IPS-NIHi11 (cell line): ENCODE measurements around the gene CEMIP.

ENCODE experiments used
- DNase-seq: peaks from one replicate; pipeline ENCODE4 v3.0.0; 2012; ENCODE audit warnings: mixed read lengths, low spot score

CEMIP gene

DNA sequence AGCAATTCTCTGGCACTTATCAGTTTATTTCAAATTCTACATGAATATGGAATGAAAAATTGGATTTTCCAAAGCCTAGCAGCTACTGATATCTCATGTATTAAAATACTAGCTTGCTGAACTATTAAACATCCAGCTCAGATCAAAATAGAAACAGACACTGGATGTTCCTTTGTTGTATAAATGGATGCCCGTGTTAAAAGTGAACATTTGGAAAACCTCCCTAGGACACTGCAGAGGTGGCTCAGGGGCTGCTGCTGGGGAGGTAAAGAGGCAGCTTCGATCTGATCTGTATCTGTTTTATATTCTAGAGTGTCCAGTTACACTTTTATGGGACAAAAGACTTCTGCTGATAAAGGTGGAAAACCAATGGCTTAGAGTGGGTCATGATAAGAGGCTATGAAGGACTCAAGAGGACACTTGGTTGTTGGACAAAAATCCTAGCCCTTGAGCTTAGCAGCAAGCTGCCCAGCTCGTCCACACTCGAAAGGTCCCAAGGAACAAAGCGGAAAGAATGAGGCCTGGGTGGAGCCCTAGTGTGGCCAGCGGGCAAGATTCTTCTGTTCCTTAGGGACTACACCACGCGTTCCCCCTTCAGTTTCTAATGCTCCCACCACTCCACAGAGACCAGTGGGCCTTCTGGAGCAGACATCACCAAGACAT lies 200.5 kb downstream of the CEMIP start:
- DNase-seq: no peak

DNA sequence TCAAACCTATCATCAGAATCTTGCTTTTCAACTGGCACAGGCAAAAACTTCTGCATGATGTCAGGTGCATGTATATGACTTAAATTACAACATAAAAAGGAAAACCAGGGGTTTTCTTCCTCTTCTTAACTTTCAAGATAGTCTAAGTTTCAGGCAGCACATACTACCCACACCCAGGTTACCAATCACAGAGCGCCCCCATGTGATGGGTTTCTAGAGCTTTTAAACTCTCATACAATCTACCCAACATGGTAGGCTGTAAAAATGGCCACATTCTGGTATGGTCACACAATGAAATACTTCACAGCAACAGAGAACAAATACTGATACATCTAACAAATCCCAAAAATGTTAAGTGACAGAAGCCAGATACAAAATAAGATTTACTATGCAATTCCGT lies 203.0 kb downstream of the CEMIP start:
- no peak for DNase-seq

- no peak for DNase-seq
Observed at GRCh38 chr15:80982839-80983238, 203.7 kb downstream of the CEMIP start.

DNA sequence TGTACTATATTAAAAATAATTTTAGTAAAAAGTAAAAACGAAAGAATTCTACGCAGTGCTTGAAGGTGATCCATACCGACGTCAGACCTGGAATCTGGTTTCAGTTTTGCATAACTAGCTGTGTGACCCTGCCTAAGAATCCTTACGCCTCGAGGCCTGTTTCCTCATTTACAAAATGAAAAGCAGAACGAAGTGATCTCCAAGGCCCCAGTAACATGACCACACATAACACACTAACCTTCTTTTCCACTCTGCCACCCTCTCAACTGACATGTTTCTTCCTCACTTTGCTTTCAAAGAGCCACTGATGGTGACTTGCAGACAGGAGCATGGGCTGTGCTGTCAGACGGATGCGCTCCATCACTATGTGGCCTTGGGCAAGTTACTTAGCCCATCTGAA lies 205.7 kb downstream of the CEMIP start:
- no peak for DNase-seq

DNA sequence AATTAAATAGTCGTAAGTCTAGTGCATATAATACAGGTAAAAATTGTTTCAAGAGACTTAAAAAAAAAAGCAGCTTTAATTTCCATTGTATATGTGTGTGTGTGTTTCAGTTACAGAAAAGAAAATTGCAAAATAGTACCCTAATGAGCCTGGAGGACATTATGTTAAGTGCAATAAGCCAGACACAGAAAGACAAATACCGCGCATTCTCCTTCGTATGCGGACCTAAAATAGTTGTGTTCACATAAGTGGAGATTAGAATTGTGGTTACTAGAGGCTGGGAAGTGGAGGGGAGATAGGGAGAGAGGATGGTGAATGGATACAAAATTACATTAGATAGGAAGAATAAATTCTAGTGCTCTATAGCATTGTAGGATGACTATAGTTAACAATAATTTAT lies 206.8 kb downstream of the CEMIP start:
- no peak for DNase-seq

DNA sequence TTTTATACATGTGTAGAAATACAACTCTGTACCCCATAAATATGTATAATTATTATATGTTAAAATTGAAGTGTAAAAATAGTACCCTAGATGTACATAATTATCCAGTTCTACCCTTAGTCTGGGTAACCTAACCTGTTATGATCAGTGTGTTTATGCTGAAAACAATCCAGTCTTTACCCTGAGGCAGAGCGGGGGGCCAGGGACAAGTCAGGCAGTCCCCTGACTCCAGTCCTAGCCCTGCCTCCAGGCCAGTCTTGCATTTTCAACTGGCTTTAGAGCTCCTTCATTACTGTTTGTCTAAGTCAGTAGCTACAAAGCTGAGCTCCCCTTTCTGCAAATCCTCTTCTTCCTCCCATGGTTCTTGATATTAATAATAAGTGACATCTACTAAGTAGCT lies 207.3 kb downstream of the CEMIP start:
- DNase-seq: no peak

GRCh38 chr15:80988148-80988796 lies 209.1 kb downstream of the CEMIP start:
- DNase-seq: no peak

DNA sequence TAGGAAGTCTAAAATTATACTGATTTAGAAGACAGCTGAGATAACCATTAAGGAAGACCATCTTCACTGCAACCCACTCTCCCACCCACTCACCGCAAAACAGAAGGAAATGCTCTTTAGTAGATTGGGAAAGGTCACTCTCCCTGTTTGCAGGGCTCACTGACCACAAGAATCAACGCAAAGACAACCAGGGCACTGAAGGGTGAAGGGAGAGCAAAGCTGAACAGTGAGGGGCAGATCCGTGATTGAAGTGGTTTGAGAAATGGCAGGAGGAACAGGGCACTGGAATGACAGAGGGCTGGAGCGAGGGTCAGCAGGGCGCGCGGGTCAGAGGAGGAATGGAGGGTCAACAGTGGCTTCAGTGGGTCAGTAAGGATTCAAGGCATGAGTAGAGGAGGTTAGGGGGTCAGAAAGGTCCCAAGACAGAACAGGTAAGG lies 209.9 kb downstream of the CEMIP start:
- peak; percentile 39 for DNase-seq

- peak; percentile 99 for DNase-seq
Observed at GRCh38 chr15:80989518-80990478, 210.6 kb downstream of the CEMIP start, which contains the start of gene MESD. Gene MESD (minus strand): TSS chr15:80989819. CDS start chr15:80989791, 28 bp downstream.

DNA sequence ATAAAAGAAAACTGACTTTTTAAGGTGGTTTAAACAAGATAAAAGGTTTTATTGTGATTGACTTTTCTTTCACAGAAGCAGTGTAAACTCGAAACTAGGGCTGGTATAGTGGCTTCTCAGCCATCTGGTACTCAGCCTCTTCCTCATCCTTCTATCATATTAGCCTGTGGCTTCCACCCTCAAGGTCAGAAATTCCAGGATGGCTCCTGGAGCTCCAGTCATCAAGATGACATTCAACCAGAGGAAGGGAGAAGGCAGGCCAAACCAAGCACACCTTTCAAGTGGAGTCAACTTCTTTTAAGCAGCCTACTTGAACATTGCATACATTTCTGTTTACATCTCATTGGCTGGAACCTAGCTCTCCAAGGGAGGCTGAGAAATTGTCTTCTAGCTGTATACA lies 211.8 kb downstream of the CEMIP start:
- no peak for DNase-seq

DNA sequence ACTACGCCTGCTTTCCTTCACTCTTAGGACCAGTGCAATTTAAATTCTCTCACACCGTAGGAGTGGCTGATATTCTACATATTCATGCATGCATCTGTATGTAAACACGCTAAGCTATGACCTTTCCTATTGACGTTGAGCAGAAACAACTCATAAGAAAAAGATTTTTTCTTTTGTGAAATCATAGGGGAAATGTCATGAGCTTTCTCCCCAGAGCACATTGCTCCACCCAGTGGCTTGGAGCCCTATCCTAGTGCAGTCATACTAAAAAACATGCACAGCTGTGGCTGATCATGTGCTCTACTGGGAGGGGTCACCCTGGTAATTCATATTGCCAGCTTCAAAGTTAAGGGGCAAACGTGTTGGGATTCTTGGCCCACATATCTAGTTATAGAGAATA lies 212.3 kb downstream of the CEMIP start:
- no peak for DNase-seq

DNA sequence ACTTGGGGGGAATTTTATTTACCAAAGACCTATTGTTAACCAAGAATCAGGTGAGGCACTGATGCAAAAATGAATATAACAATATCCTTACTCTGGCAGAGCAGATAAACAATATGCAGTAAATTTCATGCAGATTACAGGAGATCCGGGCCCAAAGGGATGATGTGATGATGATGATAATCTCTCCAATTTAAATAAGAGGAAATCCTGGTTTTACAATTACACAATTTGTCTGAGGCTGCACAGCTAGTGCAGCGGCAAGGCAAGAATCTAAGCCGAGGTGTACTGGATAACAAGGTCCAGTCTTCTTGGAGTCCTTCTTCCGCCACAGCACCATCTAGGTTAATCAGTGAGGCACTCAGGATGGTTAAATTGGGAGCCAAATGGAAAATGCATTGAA lies 212.8 kb downstream of the CEMIP start:
- DNase-seq: no peak

DNA sequence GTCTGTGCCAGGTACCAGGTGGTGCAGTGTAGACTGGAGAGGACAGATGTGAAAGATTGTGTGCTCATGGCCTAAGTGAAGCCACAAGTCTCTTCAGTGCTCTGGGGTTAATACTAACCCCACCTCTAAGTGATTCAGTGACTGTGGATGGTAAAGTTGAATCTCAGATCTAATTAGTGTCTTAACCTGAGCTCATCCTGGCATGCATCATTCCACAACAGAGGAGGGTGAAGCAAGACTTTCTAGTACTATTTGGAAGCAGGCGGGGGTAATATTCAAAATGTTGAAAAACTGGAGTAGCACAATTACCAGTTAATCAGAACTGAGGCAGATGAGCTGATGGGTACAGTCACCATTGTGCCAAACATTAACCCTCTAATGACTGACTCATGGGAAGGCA lies 213.3 kb downstream of the CEMIP start:
- DNase-seq: no peak

GRCh38 chr15:80996247-80996646 lies 217.1 kb downstream of the CEMIP start:
- DNase-seq: no peak

DNA sequence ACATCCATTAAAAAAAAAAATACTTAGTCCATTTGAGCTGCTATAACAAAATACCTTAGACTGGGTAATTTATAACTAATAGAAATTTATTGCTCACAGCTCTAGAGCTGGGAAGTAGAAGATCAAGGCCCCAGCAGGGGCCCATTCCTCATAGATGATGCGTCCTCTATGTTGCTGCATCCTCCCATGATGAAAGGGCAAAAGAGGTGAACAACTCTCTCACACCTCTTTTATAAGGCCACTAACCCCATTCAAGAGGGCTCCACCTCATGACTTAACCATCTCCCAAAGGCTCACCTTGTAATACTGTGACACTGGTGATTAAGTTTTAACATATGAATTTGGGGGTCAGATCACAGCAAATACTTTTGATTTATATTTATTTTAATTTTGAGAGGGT lies 218.5 kb downstream of the CEMIP start:
- DNase-seq: no peak

GRCh38 chr15:80998251-80998650 lies 219.1 kb downstream of the CEMIP start:
- DNase-seq: no peak

DNA sequence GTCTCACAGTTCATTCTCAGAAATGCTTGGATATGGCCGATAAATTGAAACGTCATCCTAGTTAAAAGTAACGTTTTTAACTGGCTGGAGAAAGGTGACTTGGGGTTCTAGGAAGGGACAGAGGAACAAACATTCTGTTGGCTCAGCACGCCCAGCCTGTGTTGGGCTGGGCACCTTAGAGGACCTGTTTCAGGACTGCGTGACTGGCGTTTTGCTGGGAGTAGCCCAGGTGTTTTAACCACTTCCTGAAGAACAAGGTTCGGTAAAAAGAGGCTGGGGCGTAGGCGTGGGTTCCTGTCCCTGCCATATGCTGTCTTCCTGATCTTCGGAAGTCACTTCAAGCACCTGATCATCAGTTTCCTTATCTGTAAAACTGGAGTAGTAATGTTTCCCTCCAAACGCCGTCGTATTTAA lies 220.5 kb downstream of the CEMIP start:
- DNase-seq: no peak

GRCh38 chr15:81000144-81000623 lies 221.0 kb downstream of the CEMIP start:
- DNase-seq: no peak

GRCh38 chr15:81000624-81001151 lies 221.5 kb downstream of the CEMIP start, which contains the start of gene TLNRD1:
Gene TLNRD1 (plus strand): TSS chr15:81000923. CDS start chr15:81002272, 1,349 bp downstream.
- DNase-seq: peak; percentile 92
